SK-N-SH (cell line): Measurements from ENCODE around the gene POP4.

Source experiments
- EZH2phosphoT487 ChIP-seq: fragments of 200-600 bp; sonication (generic); IDR thresholded peaks from 2 replicates; pipeline ENCODE4 v1.6.1; 2017; ENCODE audit warnings: low read depth, mixed run types, mild to moderate bottlenecking, antibody characterized with exemption, moderate library complexity, borderline replicate concordance
- FOSL2 ChIP-seq: IDR thresholded peaks from 2 replicates; pipeline ENCODE4 v1.4.0; 2012; ENCODE audit warnings: low read depth, mild to moderate bottlenecking, moderate library complexity, borderline replicate concordance
- JUND ChIP-seq: IDR thresholded peaks from 2 replicates; pipeline ENCODE4 v1.4.0; 2012
- POLR2AphosphoS5 ChIP-seq: IDR thresholded peaks from 2 replicates; pipeline ENCODE4 v1.6.1; 2012; ENCODE audit warnings: low read depth, low read length
- SIN3A ChIP-seq: IDR thresholded peaks from 2 replicates; pipeline ENCODE4 v1.6.1; 2012; ENCODE audit warnings: low read depth, mild to moderate bottlenecking, low read length, moderate library complexity, borderline replicate concordance
- SMC3 ChIP-seq: IDR thresholded peaks from 2 replicates; pipeline ENCODE4 v1.6.1; 2012; ENCODE audit warnings: low read depth, low read length, improper control_type of control experiment
- TAF1 ChIP-seq: IDR thresholded peaks from 2 replicates; pipeline ENCODE4 v1.6.1; 2012; ENCODE audit warnings: low read depth, mild to moderate bottlenecking, low read length, moderate library complexity, borderline replicate concordance
- TEAD4 ChIP-seq: IDR thresholded peaks from 2 replicates; pipeline ENCODE4 v1.4.0; 2012; ENCODE audit warnings: mild to moderate bottlenecking, borderline replicate concordance; ENCODE audit not compliant: insufficient read depth
- TF ChIP-seq, protein P1 (sequence below): IDR thresholded peaks from 2 replicates; pipeline ENCODE4 v1.4.0; 2012; ENCODE audit warnings: low read depth, borderline replicate concordance
- TF ChIP-seq, protein P2 (sequence below): fragments of 200-600 bp; sonication (generic); IDR thresholded peaks from 2 replicates; pipeline ENCODE4 v1.6.1; 2017; ENCODE audit warnings: antibody characterized with exemption, mild to moderate bottlenecking, moderate library complexity
- TF ChIP-seq, protein P3 (sequence below): IDR thresholded peaks from 2 replicates; pipeline ENCODE4 v1.4.0; 2012; ENCODE audit warnings: low read depth
- TF ChIP-seq, protein P4 (sequence below): IDR thresholded peaks from 2 replicates; pipeline ENCODE4 v1.4.0; 2012; ENCODE audit warnings: low read depth, borderline replicate concordance
- TF ChIP-seq, protein P5 (sequence below): fragments of 150-350 bp; IDR thresholded peaks from 2 replicates; pipeline ENCODE4 v1.6.1; 2017; ENCODE audit warnings: antibody characterized with exemption, low read length, low read depth, borderline replicate concordance

DNA sequence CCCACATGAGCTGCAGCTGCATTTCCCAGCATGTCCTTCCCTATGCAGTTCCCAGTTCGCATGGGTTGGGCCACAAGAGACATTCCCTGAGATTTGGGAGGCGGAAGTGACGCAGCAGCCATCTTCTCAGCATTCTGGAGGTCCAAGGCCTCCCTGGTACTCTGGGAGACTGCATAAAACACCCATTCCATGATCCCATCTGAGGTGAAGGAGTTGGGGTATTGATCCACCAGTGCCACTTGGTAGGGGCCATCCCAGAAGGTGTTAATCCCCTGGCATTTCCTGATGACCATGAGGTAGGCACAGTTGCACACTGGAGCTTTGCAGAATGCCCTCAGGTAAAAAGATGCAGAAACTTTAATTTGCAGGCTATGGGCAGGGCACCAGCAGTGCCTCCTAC is 25.4 kb downstream of the POP4 start:
- TF ChIP-seq, protein P1, sequence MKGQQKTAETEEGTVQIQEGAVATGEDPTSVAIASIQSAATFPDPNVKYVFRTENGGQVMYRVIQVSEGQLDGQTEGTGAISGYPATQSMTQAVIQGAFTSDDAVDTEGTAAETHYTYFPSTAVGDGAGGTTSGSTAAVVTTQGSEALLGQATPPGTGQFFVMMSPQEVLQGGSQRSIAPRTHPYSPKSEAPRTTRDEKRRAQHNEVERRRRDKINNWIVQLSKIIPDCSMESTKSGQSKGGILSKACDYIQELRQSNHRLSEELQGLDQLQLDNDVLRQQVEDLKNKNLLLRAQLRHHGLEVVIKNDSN = no peak
- TF ChIP-seq FOSL2 (no peak), POLR2AphosphoS5 (no peak), SIN3A (no peak), TEAD4 (no peak), SMC3 (no peak), EZH2phosphoT487 (no peak), TAF1 (no peak), JUND (no peak)
- TF ChIP-seq, protein P2, sequence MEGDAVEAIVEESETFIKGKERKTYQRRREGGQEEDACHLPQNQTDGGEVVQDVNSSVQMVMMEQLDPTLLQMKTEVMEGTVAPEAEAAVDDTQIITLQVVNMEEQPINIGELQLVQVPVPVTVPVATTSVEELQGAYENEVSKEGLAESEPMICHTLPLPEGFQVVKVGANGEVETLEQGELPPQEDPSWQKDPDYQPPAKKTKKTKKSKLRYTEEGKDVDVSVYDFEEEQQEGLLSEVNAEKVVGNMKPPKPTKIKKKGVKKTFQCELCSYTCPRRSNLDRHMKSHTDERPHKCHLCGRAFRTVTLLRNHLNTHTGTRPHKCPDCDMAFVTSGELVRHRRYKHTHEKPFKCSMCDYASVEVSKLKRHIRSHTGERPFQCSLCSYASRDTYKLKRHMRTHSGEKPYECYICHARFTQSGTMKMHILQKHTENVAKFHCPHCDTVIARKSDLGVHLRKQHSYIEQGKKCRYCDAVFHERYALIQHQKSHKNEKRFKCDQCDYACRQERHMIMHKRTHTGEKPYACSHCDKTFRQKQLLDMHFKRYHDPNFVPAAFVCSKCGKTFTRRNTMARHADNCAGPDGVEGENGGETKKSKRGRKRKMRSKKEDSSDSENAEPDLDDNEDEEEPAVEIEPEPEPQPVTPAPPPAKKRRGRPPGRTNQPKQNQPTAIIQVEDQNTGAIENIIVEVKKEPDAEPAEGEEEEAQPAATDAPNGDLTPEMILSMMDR = no peak
- TF ChIP-seq, protein P3, sequence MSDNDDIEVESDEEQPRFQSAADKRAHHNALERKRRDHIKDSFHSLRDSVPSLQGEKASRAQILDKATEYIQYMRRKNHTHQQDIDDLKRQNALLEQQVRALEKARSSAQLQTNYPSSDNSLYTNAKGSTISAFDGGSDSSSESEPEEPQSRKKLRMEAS = no peak
- TF ChIP-seq, protein P4, sequence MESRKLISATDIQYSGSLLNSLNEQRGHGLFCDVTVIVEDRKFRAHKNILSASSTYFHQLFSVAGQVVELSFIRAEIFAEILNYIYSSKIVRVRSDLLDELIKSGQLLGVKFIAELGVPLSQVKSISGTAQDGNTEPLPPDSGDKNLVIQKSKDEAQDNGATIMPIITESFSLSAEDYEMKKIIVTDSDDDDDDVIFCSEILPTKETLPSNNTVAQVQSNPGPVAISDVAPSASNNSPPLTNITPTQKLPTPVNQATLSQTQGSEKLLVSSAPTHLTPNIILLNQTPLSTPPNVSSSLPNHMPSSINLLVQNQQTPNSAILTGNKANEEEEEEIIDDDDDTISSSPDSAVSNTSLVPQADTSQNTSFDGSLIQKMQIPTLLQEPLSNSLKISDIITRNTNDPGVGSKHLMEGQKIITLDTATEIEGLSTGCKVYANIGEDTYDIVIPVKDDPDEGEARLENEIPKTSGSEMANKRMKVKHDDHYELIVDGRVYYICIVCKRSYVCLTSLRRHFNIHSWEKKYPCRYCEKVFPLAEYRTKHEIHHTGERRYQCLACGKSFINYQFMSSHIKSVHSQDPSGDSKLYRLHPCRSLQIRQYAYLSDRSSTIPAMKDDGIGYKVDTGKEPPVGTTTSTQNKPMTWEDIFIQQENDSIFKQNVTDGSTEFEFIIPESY = no peak
- TF ChIP-seq, protein P5, sequence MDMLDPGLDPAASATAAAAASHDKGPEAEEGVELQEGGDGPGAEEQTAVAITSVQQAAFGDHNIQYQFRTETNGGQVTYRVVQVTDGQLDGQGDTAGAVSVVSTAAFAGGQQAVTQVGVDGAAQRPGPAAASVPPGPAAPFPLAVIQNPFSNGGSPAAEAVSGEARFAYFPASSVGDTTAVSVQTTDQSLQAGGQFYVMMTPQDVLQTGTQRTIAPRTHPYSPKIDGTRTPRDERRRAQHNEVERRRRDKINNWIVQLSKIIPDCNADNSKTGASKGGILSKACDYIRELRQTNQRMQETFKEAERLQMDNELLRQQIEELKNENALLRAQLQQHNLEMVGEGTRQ = no peak
